WTC11 (cell line): Measurements from ENCODE around the gene BCS1L.

Experiments used
- ATF1 ChIP-seq: sonication (generic); formaldehyde crosslinking; IDR thresholded peaks from 2 replicates; pipeline ENCODE4 v1.8.1; 2023; ENCODE audit warnings: mild to moderate bottlenecking, moderate library complexity, missing genetic modification reagents
- FOXJ3 ChIP-seq: sonication (generic); formaldehyde crosslinking; IDR thresholded peaks from 2 replicates; pipeline ENCODE4 v1.9.0; 2021; ENCODE audit warnings: missing genetic modification reagents, mild to moderate bottlenecking, borderline replicate concordance
- RELA ChIP-seq: sonication (generic); formaldehyde crosslinking; IDR thresholded peaks from 2 replicates; pipeline ENCODE4 v1.8.1; 2022; ENCODE audit warnings: missing genetic modification reagents, mild to moderate bottlenecking, borderline replicate concordance
- USF2 ChIP-seq: sonication (generic); formaldehyde crosslinking; IDR thresholded peaks from 2 replicates; pipeline ENCODE4 v1.8.1; 2023; ENCODE audit warnings: mild to moderate bottlenecking, missing genetic modification reagents, moderate library complexity
- TF ChIP-seq, protein P1 (sequence below): fragments of 200-600 bp; IDR thresholded peaks from 2 replicates; pipeline ENCODE4 v1.8.0; 2022; ENCODE audit warnings: antibody characterized with exemption
- TF ChIP-seq, protein P2 (sequence below): sonication (generic); formaldehyde crosslinking; conservative IDR thresholded peaks from 2 replicates; pipeline ENCODE4 v1.8.1; 2023; ENCODE audit warnings: mild to moderate bottlenecking, low read depth, missing genetic modification reagents, moderate library complexity
- TF ChIP-seq, protein P3 (sequence below): sonication (generic); formaldehyde crosslinking; IDR thresholded peaks from 2 replicates; pipeline ENCODE4 v1.8.0; 2023; ENCODE audit warnings: missing genetic modification reagents

GRCh38 chr2:218631837-218632236, 27.6 kb upstream of the BCS1L start:
- TF ChIP-seq, protein P1, sequence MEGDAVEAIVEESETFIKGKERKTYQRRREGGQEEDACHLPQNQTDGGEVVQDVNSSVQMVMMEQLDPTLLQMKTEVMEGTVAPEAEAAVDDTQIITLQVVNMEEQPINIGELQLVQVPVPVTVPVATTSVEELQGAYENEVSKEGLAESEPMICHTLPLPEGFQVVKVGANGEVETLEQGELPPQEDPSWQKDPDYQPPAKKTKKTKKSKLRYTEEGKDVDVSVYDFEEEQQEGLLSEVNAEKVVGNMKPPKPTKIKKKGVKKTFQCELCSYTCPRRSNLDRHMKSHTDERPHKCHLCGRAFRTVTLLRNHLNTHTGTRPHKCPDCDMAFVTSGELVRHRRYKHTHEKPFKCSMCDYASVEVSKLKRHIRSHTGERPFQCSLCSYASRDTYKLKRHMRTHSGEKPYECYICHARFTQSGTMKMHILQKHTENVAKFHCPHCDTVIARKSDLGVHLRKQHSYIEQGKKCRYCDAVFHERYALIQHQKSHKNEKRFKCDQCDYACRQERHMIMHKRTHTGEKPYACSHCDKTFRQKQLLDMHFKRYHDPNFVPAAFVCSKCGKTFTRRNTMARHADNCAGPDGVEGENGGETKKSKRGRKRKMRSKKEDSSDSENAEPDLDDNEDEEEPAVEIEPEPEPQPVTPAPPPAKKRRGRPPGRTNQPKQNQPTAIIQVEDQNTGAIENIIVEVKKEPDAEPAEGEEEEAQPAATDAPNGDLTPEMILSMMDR: no peak
- TF ChIP-seq, protein P2, sequence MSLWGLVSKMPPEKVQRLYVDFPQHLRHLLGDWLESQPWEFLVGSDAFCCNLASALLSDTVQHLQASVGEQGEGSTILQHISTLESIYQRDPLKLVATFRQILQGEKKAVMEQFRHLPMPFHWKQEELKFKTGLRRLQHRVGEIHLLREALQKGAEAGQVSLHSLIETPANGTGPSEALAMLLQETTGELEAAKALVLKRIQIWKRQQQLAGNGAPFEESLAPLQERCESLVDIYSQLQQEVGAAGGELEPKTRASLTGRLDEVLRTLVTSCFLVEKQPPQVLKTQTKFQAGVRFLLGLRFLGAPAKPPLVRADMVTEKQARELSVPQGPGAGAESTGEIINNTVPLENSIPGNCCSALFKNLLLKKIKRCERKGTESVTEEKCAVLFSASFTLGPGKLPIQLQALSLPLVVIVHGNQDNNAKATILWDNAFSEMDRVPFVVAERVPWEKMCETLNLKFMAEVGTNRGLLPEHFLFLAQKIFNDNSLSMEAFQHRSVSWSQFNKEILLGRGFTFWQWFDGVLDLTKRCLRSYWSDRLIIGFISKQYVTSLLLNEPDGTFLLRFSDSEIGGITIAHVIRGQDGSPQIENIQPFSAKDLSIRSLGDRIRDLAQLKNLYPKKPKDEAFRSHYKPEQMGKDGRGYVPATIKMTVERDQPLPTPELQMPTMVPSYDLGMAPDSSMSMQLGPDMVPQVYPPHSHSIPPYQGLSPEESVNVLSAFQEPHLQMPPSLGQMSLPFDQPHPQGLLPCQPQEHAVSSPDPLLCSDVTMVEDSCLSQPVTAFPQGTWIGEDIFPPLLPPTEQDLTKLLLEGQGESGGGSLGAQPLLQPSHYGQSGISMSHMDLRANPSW: no peak
- TF ChIP-seq RELA (CRISPR knock-in tag): no peak
- TF ChIP-seq FOXJ3 (CRISPR knock-in tag): no peak
- TF ChIP-seq ATF1 (CRISPR knock-in tag): no peak
- TF ChIP-seq, protein P3, sequence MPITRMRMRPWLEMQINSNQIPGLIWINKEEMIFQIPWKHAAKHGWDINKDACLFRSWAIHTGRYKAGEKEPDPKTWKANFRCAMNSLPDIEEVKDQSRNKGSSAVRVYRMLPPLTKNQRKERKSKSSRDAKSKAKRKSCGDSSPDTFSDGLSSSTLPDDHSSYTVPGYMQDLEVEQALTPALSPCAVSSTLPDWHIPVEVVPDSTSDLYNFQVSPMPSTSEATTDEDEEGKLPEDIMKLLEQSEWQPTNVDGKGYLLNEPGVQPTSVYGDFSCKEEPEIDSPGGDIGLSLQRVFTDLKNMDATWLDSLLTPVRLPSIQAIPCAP (CRISPR knock-in tag): no peak
- TF ChIP-seq USF2 (CRISPR knock-in tag): no peak
